Spinal cord (tissue), 10 donors: ENCODE results near the gene CHST3. TPM values are rescaled to one million over a fixed set of nuclear protein-coding genes. Genes with fewer than 3 reads are reported as not detected.
A peak's percentile ranks its signal among the peaks of the same experiment; 100 is the strongest.
"Not testable (repeated sequence)": the region's sequence is repeated elsewhere in the genome, so short reads cannot be mapped to it uniquely, and the experiment has no call there.

Experiments used
- DNase-seq, 6 donors: peaks; one replicate each; pipeline versions ENCODE4 v3.0.0 to v3.0.0-alpha.2; 2013 to 2015; ENCODE audit warnings: low spot score in 6 of 6, low read depth in 4 of 6
- H3K27ac ChIP-seq: one replicate; pipeline ENCODE4 v1.5.1; 2013; ENCODE audit warnings: low read depth, low read length, control low read depth
- H3K27me3 ChIP-seq: one replicate; pipeline ENCODE4 v1.6.1; 2013; ENCODE audit warnings: low read length; ENCODE audit not compliant: control insufficient read depth, insufficient read depth
- H3K36me3 ChIP-seq: one replicate; pipeline ENCODE4 v1.6.1; 2013; ENCODE audit warnings: low read length; ENCODE audit not compliant: control insufficient read depth, insufficient read depth
- H3K4me1 ChIP-seq: one replicate; pipeline ENCODE4 v1.6.1; 2013; ENCODE audit warnings: low read length; ENCODE audit not compliant: control insufficient read depth, insufficient read depth
- H3K4me3 ChIP-seq: one replicate; pipeline ENCODE4 v1.5.1; 2013; ENCODE audit warnings: low read depth, low read length, control low read depth
- H3K9me3 ChIP-seq: one replicate; pipeline ENCODE4 v1.6.1; 2013; ENCODE audit warnings: low read length; ENCODE audit not compliant: control insufficient read depth, insufficient read depth
- WGBS: methylation state at CpG from one replicate; pipeline ENCODE4 v1.1.5; 2013; ENCODE audit warnings: missing lambda C conversion rate; ENCODE audit not compliant: insufficient coverage; 5-methylcytosine and 5-hydroxymethylcytosine counted together
- long read RNA-seq, 4 donors: transcript quantifications; one replicate each; lab custom pipeline, GENCODE V29; 2026
- polyA plus RNA-seq, 2 donors: library from polyadenylated mRNA; unstranded; fragments of 120-200 nt; gene quantifications; one replicate each; pipeline ENCODE4 v1.2.1, GENCODE V29; 2013; ENCODE audit not compliant: insufficient read length in 2 of 2
- total RNA-seq, 2 donors: library from RNA; depleted of rRNA in 1 of 2; stranded (reverse); fragments of 120-200 nt in 1 of 2; fragments of >200 nt in 1 of 2; gene quantifications; one replicate each; pipeline versions ENCODE4 v1.2.3 to v1.2.4, GENCODE V29; 2013 to 2014
- donor health status: healthy.

CHST3 gene, protein sequence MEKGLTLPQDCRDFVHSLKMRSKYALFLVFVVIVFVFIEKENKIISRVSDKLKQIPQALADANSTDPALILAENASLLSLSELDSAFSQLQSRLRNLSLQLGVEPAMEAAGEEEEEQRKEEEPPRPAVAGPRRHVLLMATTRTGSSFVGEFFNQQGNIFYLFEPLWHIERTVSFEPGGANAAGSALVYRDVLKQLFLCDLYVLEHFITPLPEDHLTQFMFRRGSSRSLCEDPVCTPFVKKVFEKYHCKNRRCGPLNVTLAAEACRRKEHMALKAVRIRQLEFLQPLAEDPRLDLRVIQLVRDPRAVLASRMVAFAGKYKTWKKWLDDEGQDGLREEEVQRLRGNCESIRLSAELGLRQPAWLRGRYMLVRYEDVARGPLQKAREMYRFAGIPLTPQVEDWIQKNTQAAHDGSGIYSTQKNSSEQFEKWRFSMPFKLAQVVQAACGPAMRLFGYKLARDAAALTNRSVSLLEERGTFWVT
- 10 to 100 TPM; 28.4 to 32.4 TPM for total RNA-seq
- 10 to 100 TPM; 30.1 to 34.2 TPM for polyA plus RNA-seq
- long read RNA-seq, donor 1, full-length matches to known transcripts, result 5 of 5 reads
- long read RNA-seq, donor 1, partial matches to known transcripts, result 0 of 5 reads
- long read RNA-seq, donor 1, other reads (novel, unspliced or antisense), result 0 of 5 reads
- long read RNA-seq, donor 2, full-length matches to known transcripts, result 4 of 10 reads
- long read RNA-seq, donor 2, partial matches to known transcripts, result 6 of 10 reads
- long read RNA-seq, donor 2, other reads (novel, unspliced or antisense), result 0 of 10 reads
- long read RNA-seq, donor 3, full-length matches to known transcripts, result 6 of 6 reads
- long read RNA-seq, donor 3, partial matches to known transcripts, result 0 of 6 reads
- long read RNA-seq, donor 3, other reads (novel, unspliced or antisense), result 0 of 6 reads
- long read RNA-seq, donor 4, full-length matches to known transcripts, result 1 of 1 reads
- long read RNA-seq, donor 4, partial matches to known transcripts, result 0 of 1 reads
- long read RNA-seq, donor 4, other reads (novel, unspliced or antisense), result 0 of 1 reads

- Histone ChIP-seq H3K27ac (peak within 1 kb of the TSS; percentile 93), H3K9me3 (no peaks in the 10 kb centered on the region), H3K27me3 (no peaks in the 10 kb centered on the region), H3K36me3 (no peaks in the 10 kb centered on the region), H3K4me3 (peak within 1 kb of the TSS; percentile 81), H3K4me1 (peaks cover 50% of the 10 kb centered on the region)
- DNase-seq, result peak in 2 of 6 donors; percentile 82 to 89
- under 1% methylated on average over 71 of the region's 77 CpGs for WGBS
Measured at GRCh38 chr10:71964098-71964742, at the start of gene CHST3. Gene CHST3 (plus strand): TSS chr10:71964395. CDS start chr10:72005843, 41,448 bp downstream.

- Histone ChIP-seq H3K9me3 (peaks cover 6% of the 10 kb centered on the region), H3K4me3 (no peak overlapping the region), H3K36me3 (no peaks in the 10 kb centered on the region), H3K27me3 (no peaks in the 10 kb centered on the region), H3K4me1 (peaks cover 18% of the 10 kb centered on the region), H3K27ac (no peak overlapping the region)
- DNase-seq, result no peak
Measured at GRCh38 chr10:71916827-71917226, 47.4 kb upstream of the CHST3 start.

GRCh38 chr10:71918992-71919391 is 45.2 kb upstream of the CHST3 start:
- Histone ChIP-seq H3K4me3 (no peak overlapping the region), H3K27ac (no peak overlapping the region), H3K36me3 (no peaks in the 10 kb centered on the region), H3K4me1 (peaks cover 32% of the 10 kb centered on the region), H3K9me3 (peaks cover 2% of the 10 kb centered on the region), H3K27me3 (no peaks in the 10 kb centered on the region)
- no peak for DNase-seq
- 100% methylated on average over 2 of the region's 7 CpGs for WGBS

DNA sequence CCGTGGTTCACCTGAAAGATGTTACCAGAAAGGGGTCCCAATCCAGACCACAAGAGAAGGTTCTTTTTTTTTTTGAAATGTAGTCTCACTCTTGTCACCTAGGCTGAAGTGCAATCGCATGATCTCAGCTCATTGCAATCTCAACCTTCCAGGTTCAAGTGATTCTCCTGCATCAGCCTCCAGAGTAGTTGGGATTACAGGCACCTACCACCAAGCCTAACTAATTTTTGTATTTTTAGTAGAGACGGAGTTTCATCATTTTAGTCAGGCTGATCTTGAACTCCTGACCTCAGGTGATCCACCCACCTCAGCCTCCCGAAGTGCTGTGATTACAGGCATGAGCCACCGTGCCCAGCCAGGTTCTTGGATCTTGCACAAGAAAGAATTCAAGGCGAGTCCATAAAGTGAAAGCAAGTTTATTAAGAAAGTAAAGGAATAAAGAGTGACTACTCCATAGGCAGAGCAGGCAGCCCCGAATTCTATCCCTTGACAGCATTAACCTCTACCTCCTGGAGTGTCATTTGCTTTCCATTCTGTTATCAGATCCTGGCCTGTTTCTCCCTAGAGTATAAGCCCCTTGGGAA is 44.1 kb upstream of the CHST3 start:
- not testable (repeated sequence) for H3K27me3 ChIP-seq, H3K27ac ChIP-seq, H3K4me3 ChIP-seq, H3K9me3 ChIP-seq, H3K36me3 ChIP-seq, DNase-seq
- no CpG with 5 or more reads among the region's 7 CpGs for WGBS
- H3K4me1 ChIP-seq, result peaks cover 32% of the 10 kb centered on the region

DNA sequence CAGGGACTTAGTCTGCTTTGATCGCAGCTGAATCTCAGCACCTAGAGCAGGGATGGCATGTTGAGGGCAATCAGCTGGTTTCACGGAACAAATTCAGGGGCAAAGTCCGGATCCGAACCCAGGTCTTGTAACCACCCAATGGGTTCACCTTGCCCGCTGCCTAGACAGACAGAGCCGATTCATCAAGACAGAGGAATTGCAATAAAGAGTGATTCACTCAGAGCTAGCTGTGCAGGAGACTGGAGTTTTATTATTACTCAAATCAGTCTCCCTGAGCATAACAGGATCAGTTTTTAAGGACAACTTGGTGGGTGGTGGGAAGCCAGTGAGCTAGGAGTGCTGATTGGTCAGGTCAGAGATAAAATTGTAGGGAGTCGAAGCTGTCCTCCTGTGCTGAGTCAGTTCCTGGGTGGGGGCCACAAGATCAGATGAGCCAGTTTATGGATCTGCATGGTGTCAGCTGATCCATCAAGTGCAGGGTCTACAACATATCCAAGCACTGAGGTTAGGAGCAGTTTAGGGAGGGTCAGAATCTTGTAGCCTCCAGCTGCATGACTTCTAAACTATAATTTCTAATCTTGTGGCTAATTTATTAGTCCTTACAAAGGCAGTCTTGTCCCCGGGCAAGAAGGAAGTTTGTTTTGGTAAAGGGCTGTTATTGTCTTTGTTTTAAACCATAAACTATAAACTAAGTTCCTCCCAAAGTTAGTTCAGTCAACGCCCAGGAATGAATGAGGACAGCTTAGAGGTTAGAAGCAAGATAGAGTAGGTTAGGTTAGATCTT is 43.5 kb upstream of the CHST3 start:
- no peak for DNase-seq
- no peak overlapping the region for H3K4me3 ChIP-seq
- 67% methylated on average over 5 of the region's 9 CpGs for WGBS
- H3K9me3 ChIP-seq, result peaks cover 2% of the 10 kb centered on the region
- peak overlapping the region; percentile 25 for H3K27ac ChIP-seq
- no peaks in the 10 kb centered on the region for H3K36me3 ChIP-seq
- H3K4me1 ChIP-seq, result peaks cover 32% of the 10 kb centered on the region
- H3K27me3 ChIP-seq, result no peaks in the 10 kb centered on the region

DNA sequence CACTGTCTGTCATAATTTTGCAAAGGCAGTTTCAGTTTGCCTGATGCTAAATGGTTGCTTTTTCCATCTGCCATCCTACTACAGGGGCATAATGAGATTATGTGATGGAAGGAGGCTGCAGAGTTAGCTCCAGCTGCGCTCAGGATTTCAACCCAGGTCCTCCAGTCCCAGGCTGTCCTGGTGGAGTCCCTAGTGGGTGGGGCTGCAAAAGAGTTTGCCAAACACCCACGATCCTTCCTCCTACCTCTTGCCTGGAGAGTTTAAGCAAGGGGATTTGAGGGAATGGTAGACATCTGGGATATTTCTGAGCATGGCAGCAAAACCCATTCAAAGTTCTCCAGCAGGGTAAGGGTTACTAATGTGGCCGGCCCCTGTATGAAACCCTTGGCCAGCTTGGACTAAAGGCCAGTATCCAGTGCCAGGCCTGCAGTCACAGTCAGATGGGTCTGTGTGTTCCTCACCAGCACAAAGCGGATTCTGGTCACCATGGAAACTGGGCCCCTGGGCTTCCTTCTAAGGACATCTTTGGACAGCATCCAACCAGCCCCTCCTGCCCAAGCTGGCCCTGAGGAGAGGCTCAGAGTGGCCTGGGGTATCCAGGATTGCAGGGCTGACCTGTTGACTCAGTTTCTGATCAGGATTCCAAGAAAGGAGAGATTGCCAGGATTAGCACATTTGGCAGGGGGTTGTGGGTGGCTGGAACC is 42.7 kb upstream of the CHST3 start:
- Histone ChIP-seq H3K36me3 (no peaks in the 10 kb centered on the region), H3K4me1 (peaks cover 32% of the 10 kb centered on the region), H3K27ac (peak overlapping the region; percentile 65), H3K4me3 (no peak overlapping the region), H3K27me3 (no peaks in the 10 kb centered on the region), H3K9me3 (peaks cover 2% of the 10 kb centered on the region)
- WGBS, result 7% methylated on average over 2 of the region's 4 CpGs
- DNase-seq, result peak; percentile 81 to 97 (median 92)

GRCh38 chr10:71923138-71923692 is 41.0 kb upstream of the CHST3 start:
- no peaks in the 10 kb centered on the region for H3K27me3 ChIP-seq

GRCh38 chr10:71924771-71925170 is 39.4 kb upstream of the CHST3 start:
- no peak for DNase-seq
- Histone ChIP-seq H3K27me3 (no peaks in the 10 kb centered on the region), H3K4me3 (no peak overlapping the region), H3K9me3 (no peaks in the 10 kb centered on the region), H3K36me3 (no peaks in the 10 kb centered on the region), H3K27ac (no peak overlapping the region), H3K4me1 (peaks cover 32% of the 10 kb centered on the region)
- 100% methylated on average over 2 of the region's 3 CpGs for WGBS

More at GRCh38 chr10:71923138-71923692, 41.0 kb upstream of the CHST3 start:
- Histone ChIP-seq H3K4me3 (no peak overlapping the region), H3K27ac (no peak overlapping the region), H3K4me1 (peaks cover 32% of the 10 kb centered on the region), H3K9me3 (no peaks in the 10 kb centered on the region), H3K36me3 (no peaks in the 10 kb centered on the region)
- WGBS, result 87% methylated on average over 3 of the region's 7 CpGs
- no peak for DNase-seq
